ENCODE data around the gene SAP30BP.

The SAP30BP gene

DNA sequence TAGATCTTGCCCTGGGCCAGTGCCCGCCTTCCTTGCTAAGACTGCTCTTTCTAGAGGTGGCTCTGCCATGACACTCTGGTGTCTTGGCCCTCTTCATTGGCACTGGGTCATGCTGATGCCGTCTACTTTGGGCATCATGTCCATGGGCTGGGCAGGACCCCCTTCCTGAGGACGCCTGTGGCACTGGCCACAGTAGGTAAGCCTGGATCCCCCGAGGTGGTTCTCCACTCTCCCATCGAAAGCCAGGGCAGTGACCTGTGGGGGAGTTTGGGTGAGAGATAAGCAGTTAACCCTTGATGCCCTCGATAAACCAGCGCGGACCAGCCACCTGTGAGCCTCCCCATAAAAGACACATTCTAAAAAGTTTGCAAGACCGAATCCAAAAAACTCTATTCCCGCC lies 34.1 kb downstream of the SAP30BP start:
- TF ChIP-seq TAF1 (IDR thresholded peaks at IDR 0.05; ENCODE audit: borderline replicate concordance, insufficient read depth, low read length), result no peak
- no peak for TF ChIP-seq POLR2AphosphoS5 (IDR thresholded peaks at IDR 0.05; ENCODE audit: low read depth, low read length)
- TF ChIP-seq, protein P1, sequence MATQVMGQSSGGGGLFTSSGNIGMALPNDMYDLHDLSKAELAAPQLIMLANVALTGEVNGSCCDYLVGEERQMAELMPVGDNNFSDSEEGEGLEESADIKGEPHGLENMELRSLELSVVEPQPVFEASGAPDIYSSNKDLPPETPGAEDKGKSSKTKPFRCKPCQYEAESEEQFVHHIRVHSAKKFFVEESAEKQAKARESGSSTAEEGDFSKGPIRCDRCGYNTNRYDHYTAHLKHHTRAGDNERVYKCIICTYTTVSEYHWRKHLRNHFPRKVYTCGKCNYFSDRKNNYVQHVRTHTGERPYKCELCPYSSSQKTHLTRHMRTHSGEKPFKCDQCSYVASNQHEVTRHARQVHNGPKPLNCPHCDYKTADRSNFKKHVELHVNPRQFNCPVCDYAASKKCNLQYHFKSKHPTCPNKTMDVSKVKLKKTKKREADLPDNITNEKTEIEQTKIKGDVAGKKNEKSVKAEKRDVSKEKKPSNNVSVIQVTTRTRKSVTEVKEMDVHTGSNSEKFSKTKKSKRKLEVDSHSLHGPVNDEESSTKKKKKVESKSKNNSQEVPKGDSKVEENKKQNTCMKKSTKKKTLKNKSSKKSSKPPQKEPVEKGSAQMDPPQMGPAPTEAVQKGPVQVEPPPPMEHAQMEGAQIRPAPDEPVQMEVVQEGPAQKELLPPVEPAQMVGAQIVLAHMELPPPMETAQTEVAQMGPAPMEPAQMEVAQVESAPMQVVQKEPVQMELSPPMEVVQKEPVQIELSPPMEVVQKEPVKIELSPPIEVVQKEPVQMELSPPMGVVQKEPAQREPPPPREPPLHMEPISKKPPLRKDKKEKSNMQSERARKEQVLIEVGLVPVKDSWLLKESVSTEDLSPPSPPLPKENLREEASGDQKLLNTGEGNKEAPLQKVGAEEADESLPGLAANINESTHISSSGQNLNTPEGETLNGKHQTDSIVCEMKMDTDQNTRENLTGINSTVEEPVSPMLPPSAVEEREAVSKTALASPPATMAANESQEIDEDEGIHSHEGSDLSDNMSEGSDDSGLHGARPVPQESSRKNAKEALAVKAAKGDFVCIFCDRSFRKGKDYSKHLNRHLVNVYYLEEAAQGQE (IDR thresholded peaks at IDR 0.05; ENCODE audit: insufficient read depth in 1 of 2, low read depth in 2 of 2, low read length in 2 of 2), result no peak
- TF ChIP-seq SIN3A (IDR thresholded peaks at IDR 0.05; ENCODE audit: borderline replicate concordance, insufficient read depth, low read length), result no peak
- no peak for TF ChIP-seq FOXP2 (optimal IDR thresholded peaks at IDR 0.05; ENCODE audit: borderline replicate concordance, extremely low read depth, extremely low read length, insufficient read depth)

DNA sequence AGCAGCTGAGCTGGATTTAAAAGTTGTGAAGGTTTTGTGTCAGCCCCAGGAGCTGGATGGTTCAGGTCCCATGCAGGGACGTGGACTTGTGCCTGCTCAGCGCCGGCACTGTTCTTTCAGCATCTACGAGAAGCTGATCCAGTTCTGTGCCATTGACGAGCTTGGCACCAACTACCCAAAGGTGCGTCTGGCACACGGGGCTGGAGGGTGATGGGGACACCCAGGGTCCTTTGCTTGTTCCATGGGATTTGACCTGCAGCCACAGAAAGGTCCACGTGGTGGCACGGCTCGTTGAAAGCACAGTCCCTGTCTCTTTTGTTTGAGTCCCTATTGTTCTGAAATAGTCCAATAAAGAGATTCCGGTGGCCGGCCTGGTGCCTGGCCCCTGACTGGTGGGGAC lies 36.1 kb downstream of the SAP30BP start:
- TF ChIP-seq FOXP2 (optimal IDR thresholded peaks at IDR 0.05; ENCODE audit: borderline replicate concordance, extremely low read depth, extremely low read length, insufficient read depth), result no peak
- TF ChIP-seq SIN3A (IDR thresholded peaks at IDR 0.05; ENCODE audit: borderline replicate concordance, insufficient read depth, low read length), result no peak
- TF ChIP-seq TAF1 (IDR thresholded peaks at IDR 0.05; ENCODE audit: borderline replicate concordance, insufficient read depth, low read length), result no peak
- no peak for TF ChIP-seq POLR2AphosphoS5 (IDR thresholded peaks at IDR 0.05; ENCODE audit: low read depth, low read length)
- TF ChIP-seq, protein P1 (IDR thresholded peaks at IDR 0.05; ENCODE audit: insufficient read depth in 1 of 2, low read depth in 2 of 2, low read length in 2 of 2), result no peak

DNA sequence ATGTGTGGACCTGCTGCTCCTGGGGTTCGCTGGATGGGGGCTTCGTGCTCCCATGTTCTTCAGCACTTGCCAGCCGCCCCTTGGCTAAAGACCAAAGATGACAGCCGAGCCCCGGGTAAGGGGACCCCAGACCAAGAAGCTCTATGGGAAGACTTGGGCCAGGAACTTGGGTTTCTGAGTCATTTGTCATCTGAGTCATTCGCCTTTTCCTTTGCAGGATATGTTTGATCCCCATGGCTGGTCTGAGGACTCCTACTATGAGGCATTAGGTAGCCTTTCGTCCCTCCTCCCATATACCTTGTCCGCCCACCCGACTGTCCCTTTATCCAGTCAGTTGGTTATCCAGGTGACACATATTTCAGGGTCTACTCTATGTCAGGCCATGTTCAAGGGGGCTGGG lies 36.5 kb downstream of the SAP30BP start:
- TF ChIP-seq POLR2AphosphoS5 (IDR thresholded peaks at IDR 0.05; ENCODE audit: low read depth, low read length) (no peak), TAF1 (IDR thresholded peaks at IDR 0.05; ENCODE audit: borderline replicate concordance, insufficient read depth, low read length) (no peak), SIN3A (IDR thresholded peaks at IDR 0.05; ENCODE audit: borderline replicate concordance, insufficient read depth, low read length) (no peak), FOXP2 (optimal IDR thresholded peaks at IDR 0.05; ENCODE audit: borderline replicate concordance, extremely low read depth, extremely low read length, insufficient read depth) (no peak)
- TF ChIP-seq, protein P1 (IDR thresholded peaks at IDR 0.05; ENCODE audit: insufficient read depth in 1 of 2, low read depth in 2 of 2, low read length in 2 of 2), result no peak

DNA sequence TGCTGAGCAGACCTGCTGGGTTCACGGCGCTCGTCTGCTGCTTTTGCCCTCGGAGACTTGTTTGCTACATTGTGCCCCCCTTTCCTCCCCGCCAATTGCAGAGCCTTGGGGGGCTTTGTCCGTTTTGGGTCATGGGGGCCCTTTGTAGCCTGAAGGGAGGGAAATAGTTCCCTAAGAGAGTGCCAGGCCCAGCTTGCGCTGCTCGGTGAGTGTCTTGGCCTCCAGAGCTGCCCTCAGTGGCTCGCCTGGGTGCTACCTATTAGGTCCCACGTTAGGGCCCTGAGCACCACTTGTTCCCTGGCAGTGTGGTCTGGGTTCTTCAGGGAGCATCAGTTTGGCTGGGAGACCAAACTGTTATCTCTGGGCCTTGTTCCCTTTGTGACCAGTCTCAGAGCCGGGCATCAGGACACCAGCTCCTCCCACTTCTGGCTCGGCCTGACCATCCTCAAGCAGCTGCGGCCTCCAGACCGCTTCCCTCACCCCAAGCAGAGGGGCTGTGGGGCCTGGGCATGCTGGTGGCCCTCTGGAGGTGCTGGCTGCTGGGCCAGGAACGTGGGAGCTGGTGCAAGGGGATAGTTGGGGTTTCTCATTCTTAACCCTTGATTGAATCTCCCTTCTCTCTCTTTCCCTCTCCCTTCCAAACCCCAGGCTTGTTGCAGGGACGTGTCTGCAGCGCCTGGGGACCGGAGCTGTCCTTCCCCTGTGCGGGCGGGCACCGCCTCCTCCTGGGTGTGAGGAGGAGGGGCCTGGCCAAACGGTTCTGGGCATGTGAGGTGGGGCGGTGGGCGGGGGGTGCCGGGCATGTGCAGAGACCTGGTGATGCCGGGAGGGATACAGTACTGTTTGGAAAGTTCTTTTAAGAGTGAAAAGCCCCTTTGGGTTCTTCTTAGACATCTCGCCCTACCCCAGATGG lies 38.1 kb downstream of the SAP30BP start:
- TF ChIP-seq SIN3A (IDR thresholded peaks at IDR 0.05; ENCODE audit: borderline replicate concordance, insufficient read depth, low read length) (no peak), FOXP2 (optimal IDR thresholded peaks at IDR 0.05; ENCODE audit: borderline replicate concordance, extremely low read depth, extremely low read length, insufficient read depth) (no peak), POLR2AphosphoS5 (IDR thresholded peaks at IDR 0.05; ENCODE audit: low read depth, low read length) (no peak), TAF1 (IDR thresholded peaks at IDR 0.05; ENCODE audit: borderline replicate concordance, insufficient read depth, low read length) (no peak)
- TF ChIP-seq, protein P1 (IDR thresholded peaks at IDR 0.05; ENCODE audit: insufficient read depth in 1 of 2, low read depth in 2 of 2, low read length in 2 of 2), result no peak

Measured in PFSK-1 (cell line).